H1 (cell line): ENCODE results near the gene HMG20A. TPM values are rescaled to one million over a fixed set of nuclear protein-coding genes. Genes with fewer than 3 reads are reported as not detected.

Source experiments
- CTCF ChIA-PET: fragments of 300-600 bp; sonication (Branson Sonifier 250); formaldehyde crosslinking; loops from one replicate; lab custom pipeline; 2021; ENCODE audit not compliant: partially characterized antibody; lab: Charles Lee
- POLR2A ChIA-PET: fragments of 300-600 bp; sonication (Branson Sonifier 250); formaldehyde crosslinking; loops from one replicate; lab custom pipeline; 2021; ENCODE audit warnings: inconsistent platforms; ENCODE audit not compliant: partially characterized antibody; lab: Charles Lee
- DNase-seq, 2 experiments: peaks; one replicate each; pipeline versions ENCODE4 v3.0.0 to v3.0.0-alpha.2; 2010 to 2022; ENCODE audit warnings: low spot score in 2 of 2, low read depth in 1 of 2, mixed read lengths in 1 of 2
- FAIRE-seq: peaks from 2 replicates; lab custom pipeline; 2011; peaks lifted over from hg19 to GRCh38; lab: Jason Lieb, UNC
- H2AFZ ChIP-seq: 2 replicates; pipeline ENCODE4 v1.8.1; 2012; ENCODE audit warnings: low read length, inconsistent platforms
- H2AK5ac ChIP-seq: 2 replicates; pipeline ENCODE4 v1.6.1; 2013; ENCODE audit warnings: low read depth, low read length
- H2BK120ac ChIP-seq: replicated peaks from 2 replicates; pipeline ENCODE3; 2013; ENCODE audit warnings: low read depth, low read length, inconsistent platforms
- H2BK12ac ChIP-seq: 2 replicates; pipeline ENCODE4 v1.6.1; 2013; ENCODE audit warnings: low read depth, low read length
- H2BK15ac ChIP-seq: 2 replicates; pipeline ENCODE4 v1.6.1; 2013; ENCODE audit warnings: low read length
- H2BK20ac ChIP-seq: 2 replicates; pipeline ENCODE4 v1.6.1; 2013; ENCODE audit warnings: low read length
- H2BK5ac ChIP-seq: 2 replicates; pipeline ENCODE4 v1.6.1; 2013; ENCODE audit warnings: low read depth, low read length
- H3K14ac ChIP-seq: 2 replicates; pipeline ENCODE4 v1.6.1; 2013; ENCODE audit warnings: inconsistent platforms; ENCODE audit not compliant: insufficient read length
- H3K18ac ChIP-seq: 2 replicates; pipeline ENCODE4 v1.6.1; 2013; ENCODE audit warnings: low read length; ENCODE audit errors: extremely low read depth
- H3K23ac ChIP-seq: 2 replicates; pipeline ENCODE4 v1.6.1; 2013; ENCODE audit warnings: inconsistent platforms; ENCODE audit not compliant: insufficient read length
- H3K23me2 ChIP-seq: 2 replicates; pipeline ENCODE4 v1.6.1; 2013; ENCODE audit warnings: low read depth, low read length
- H3K27ac ChIP-seq: 2 replicates; pipeline ENCODE4 v1.6.1; 2011; ENCODE audit warnings: low read depth, low read length, inconsistent platforms
- H3K27me3 ChIP-seq, 4 experiments: replicated peaks in 1 of 4; 1 replicate in 1 of 4; 2 replicates in 3 of 4; pipeline versions ENCODE4 v1.6.1 to v1.8.1; 2011 to 2013; ENCODE audit warnings: low read length in 3 of 4, mild to moderate bottlenecking in 3 of 4, inconsistent platforms in 2 of 4, mixed read lengths in 2 of 4, moderate library complexity in 1 of 4; ENCODE audit not compliant: control insufficient read depth in 3 of 4, insufficient read depth in 3 of 4; ENCODE audit errors: extremely low read depth in 1 of 4
- H3K36me3 ChIP-seq, 4 experiments: 2 replicates each; pipeline versions ENCODE4 v1.6.1 to v1.8.1; 2011 to 2013; ENCODE audit warnings: mild to moderate bottlenecking in 4 of 4, low read length in 3 of 4, moderate library complexity in 2 of 4, control low read depth in 1 of 4, inconsistent platforms in 1 of 4; ENCODE audit not compliant: insufficient read depth in 4 of 4, control insufficient read depth in 2 of 4
- H3K4ac ChIP-seq: replicated peaks from 2 replicates; pipeline ENCODE3; 2013; ENCODE audit warnings: low read length, low read depth, mixed read lengths, inconsistent platforms; ENCODE audit not compliant: insufficient read length
- H3K4me1 ChIP-seq, 4 experiments: replicated peaks in 1 of 4; 1 replicate in 1 of 4; 2 replicates in 3 of 4; pipeline versions ENCODE4 v1.6.1 to v1.8.1; 2011 to 2013; ENCODE audit warnings: low read length in 3 of 4, inconsistent platforms in 2 of 4, mixed read lengths in 1 of 4; ENCODE audit not compliant: insufficient read depth in 4 of 4, control insufficient read depth in 3 of 4
- H3K4me2 ChIP-seq, 2 experiments: 2 replicates each; pipeline versions ENCODE4 v1.6.1 to v1.8.1; 2011 to 2013; ENCODE audit warnings: low read depth in 2 of 2, low read length in 2 of 2, control low read depth in 1 of 2, inconsistent platforms in 1 of 2, mild to moderate bottlenecking in 1 of 2; ENCODE audit not compliant: insufficient read depth in 1 of 2
- H3K4me3 ChIP-seq, 4 experiments: fragments of 200-600, 300-600 bp in 1 of 4; sonication (generic), shearing (Covaris generic), sonication (Bioruptor Twin) in 1 of 4; 2 replicates each; pipeline versions ENCODE4 v1.5.1 to v1.8.1; 2011 to 2016; ENCODE audit warnings: low read length in 4 of 4, low read depth in 3 of 4, control low read depth in 2 of 4, inconsistent platforms in 2 of 4, mild to moderate bottlenecking in 2 of 4, mixed read lengths in 1 of 4, moderate library complexity in 1 of 4; ENCODE audit not compliant: insufficient read depth in 2 of 4; ENCODE audit errors: extremely low read depth in 1 of 4
- H3K56ac ChIP-seq: replicated peaks from 2 replicates; pipeline ENCODE3; 2013; ENCODE audit warnings: low read depth, mild to moderate bottlenecking, mixed read lengths, low read length, inconsistent platforms; ENCODE audit not compliant: insufficient read length
- H3K79me1 ChIP-seq: 2 replicates; pipeline ENCODE4 v1.6.1; 2013; ENCODE audit warnings: low read depth, low read length, control low read depth
- H3K79me2 ChIP-seq, 2 experiments: 2 replicates each; pipeline versions ENCODE4 v1.6.1 to v1.8.1; 2012 to 2013; ENCODE audit warnings: low read length in 2 of 2, mild to moderate bottlenecking in 2 of 2, inconsistent platforms in 1 of 2; ENCODE audit not compliant: insufficient read depth in 2 of 2, control insufficient read depth in 1 of 2
- H3K9ac ChIP-seq, 4 experiments: replicated peaks in 1 of 4; 1 replicate in 1 of 4; 2 replicates in 3 of 4; pipeline versions ENCODE4 v1.6.1 to v1.8.1; 2011 to 2013; ENCODE audit warnings: low read depth in 3 of 4, low read length in 3 of 4, control low read depth in 2 of 4, mild to moderate bottlenecking in 2 of 4, moderate library complexity in 2 of 4, inconsistent platforms in 1 of 4; ENCODE audit errors: extremely low read depth in 1 of 4
- H3K9me3 ChIP-seq, 2 experiments: 2 replicates each; pipeline versions ENCODE4 v1.6.1 to v1.8.1; 2012 to 2013; ENCODE audit warnings: mild to moderate bottlenecking in 2 of 2, moderate library complexity in 2 of 2, control low read depth in 1 of 2, inconsistent platforms in 1 of 2, low read depth in 1 of 2, low read length in 1 of 2, mixed read lengths in 1 of 2; ENCODE audit not compliant: insufficient read depth in 2 of 2
- H4K20me1 ChIP-seq, 2 experiments: replicated peaks in 1 of 2; 2 replicates each; pipeline versions ENCODE3 to v1.8.1; 2011 to 2013; ENCODE audit warnings: inconsistent platforms in 2 of 2, low read length in 2 of 2, mild to moderate bottlenecking in 1 of 2; ENCODE audit not compliant: insufficient read depth in 2 of 2, control insufficient read depth in 1 of 2
- H4K5ac ChIP-seq: 2 replicates; pipeline ENCODE4 v1.6.1; 2013; ENCODE audit warnings: low read length, low read depth, mixed read lengths, inconsistent platforms; ENCODE audit not compliant: insufficient read length
- H4K8ac ChIP-seq: 2 replicates; pipeline ENCODE4 v1.8.0; 2013; ENCODE audit warnings: mild to moderate bottlenecking, moderate library complexity, low read length, inconsistent platforms; ENCODE audit not compliant: insufficient read depth; ENCODE audit errors: extremely low read depth
- H4K91ac ChIP-seq: replicated peaks from 2 replicates; pipeline ENCODE3; 2013; ENCODE audit warnings: low read length, mixed read lengths, inconsistent platforms; ENCODE audit not compliant: insufficient read length
- CTCF ChIP-seq, 3 experiments: IDR thresholded peaks; 1 replicate in 2 of 3; 2 replicates in 1 of 3; pipeline versions ENCODE4 v1.5.1 to v1.6.1; 2011; ENCODE audit warnings: low read length in 3 of 3, mild to moderate bottlenecking in 3 of 3, inconsistent platforms in 2 of 3, low read depth in 1 of 3, moderate library complexity in 1 of 3; ENCODE audit not compliant: insufficient read depth in 1 of 3; ENCODE audit errors: control extremely low read depth in 1 of 3
- EP300 ChIP-seq, 2 experiments: IDR thresholded peaks; 1 replicate in 1 of 2; 2 replicates in 1 of 2; pipeline ENCODE4 v1.6.1; 2011 to 2012; ENCODE audit warnings: low read depth in 2 of 2, low read length in 2 of 2, mild to moderate bottlenecking in 2 of 2, borderline replicate concordance in 1 of 2, inconsistent platforms in 1 of 2, moderate library complexity in 1 of 2
- FOSL1 ChIP-seq: IDR thresholded peaks from 2 replicates; pipeline ENCODE4 v1.6.1; 2011; ENCODE audit warnings: mild to moderate bottlenecking, low read depth, low read length, moderate library complexity; ENCODE audit not compliant: insufficient read depth
- JUN ChIP-seq: IDR thresholded peaks from 2 replicates; pipeline ENCODE4 v1.6.1; 2011; ENCODE audit warnings: low read depth, mild to moderate bottlenecking, improper control_type of control experiment, low read length
- NRF1 ChIP-seq: IDR thresholded peaks from 2 replicates; pipeline ENCODE4 v1.6.1; 2011; ENCODE audit warnings: mild to moderate bottlenecking, low read depth, low read length, improper control_type of control experiment
- RAD21 ChIP-seq, 2 experiments: IDR thresholded peaks in 1 of 2; conservative IDR thresholded peaks in 1 of 2; 2 replicates each; pipeline ENCODE4 v1.6.1; 2011; ENCODE audit warnings: low read depth in 2 of 2, low read length in 2 of 2, improper control_type of control experiment in 1 of 2, inconsistent platforms in 1 of 2, mild to moderate bottlenecking in 1 of 2, moderate library complexity in 1 of 2
- RBBP5 ChIP-seq: IDR thresholded peaks from 2 replicates; pipeline ENCODE4 v1.7.1; 2012; ENCODE audit warnings: low read depth, mild to moderate bottlenecking, inconsistent platforms, low read length, moderate library complexity, borderline replicate concordance
- SP4 ChIP-seq: IDR thresholded peaks from 2 replicates; pipeline ENCODE4 v1.6.1; 2012; ENCODE audit warnings: low read length, inconsistent platforms
- USF2 ChIP-seq: IDR thresholded peaks from 2 replicates; pipeline ENCODE4 v1.6.1; 2011; ENCODE audit warnings: low read length, improper control_type of control experiment
- WGBS, 2 experiments: shearing (Covaris generic) in 1 of 2; methylation state at CpG; one replicate each; pipeline versions ENCODE4 v1.1.6 to v1.1.7; 2013 to 2015; ENCODE audit warnings: low lambda C conversion rate in 2 of 2, mixed read lengths in 2 of 2, inconsistent platforms in 1 of 2, low coverage in 1 of 2, missing lambda C conversion rate in 1 of 2; ENCODE audit not compliant: insufficient replicate concordance in 2 of 2, insufficient coverage in 1 of 2, insufficient read length in 1 of 2; ENCODE audit errors: extremely low coverage in 1 of 2, missing lambda C conversion rate in 1 of 2; 5-methylcytosine and 5-hydroxymethylcytosine counted together
- polyA plus RNA-seq, 7 experiments: library from polyadenylated mRNA; depleted of rRNA in 3 of 7; stranded (reverse) in 5 of 7; unstranded in 2 of 7; fragments of >200 nt in 5 of 7; fragments of 200-250 nt in 2 of 7; gene quantifications; 1 replicate in 5 of 7; 2 replicates in 1 of 7; 4 replicates in 1 of 7; pipeline versions ENCODE4 v1.2.1 to v1.2.3, GENCODE V29; 2011 to 2013; ENCODE audit warnings: missing spikeins in 2 of 7, mixed read lengths in 2 of 7
- total RNA-seq: library from RNA; stranded (reverse); fragmentation: NEBNext Ultra II Directional; extraction: Animal tissue kit (Norgen Biotek cat#: 25700); gene quantifications from 2 replicates; pipeline ENCODE4 v1.2.1, GENCODE V29; 2021

Gene HMG20A
- total and polyA plus RNA-seq, 2 of the 8 experiments (the other 6 are each of a cell fraction or from before 2014, with no cell fraction given), result 52.1 to 59.7 TPM

- Histone ChIP-seq H4K20me1 (no peaks in the 10 kb centered on the region), H2BK120ac (no peak overlapping the region), H4K91ac (no peak overlapping the region), H3K27me3 (no peaks in the 10 kb centered on the region), H3K14ac (no peak overlapping the region), H3K36me3 (no peaks in the 10 kb centered on the region), H3K79me2 (no peaks in the 10 kb centered on the region), H4K8ac (no peak overlapping the region), H3K4me2 (no peak overlapping the region), H3K4ac (no peak overlapping the region), H2AK5ac (no peak overlapping the region), H2BK15ac (peak overlapping the region; percentile 97; the same call in 1 of the 2 replicates), H3K9ac (no peak overlapping the region; a peak in 1 of 7 replicates), H2AFZ (no peak overlapping the region), H3K4me3 (no peak overlapping the region), H2BK5ac (no peak overlapping the region; the same call in 1 of the 2 replicates), H3K56ac (no peak overlapping the region), H3K4me1 (peaks cover 18 to 42% (median 20%) of the 10 kb centered on the region in 4 experiments), H2BK20ac (0 out of 2 replicates have a peak overlapping the region, but pooled peaks have one; percentile 9), H3K18ac (no peak overlapping the region), H3K27ac (no peak overlapping the region), H3K23ac (no peak overlapping the region), H2BK12ac (no peak overlapping the region), H3K79me1 (no peaks in the 10 kb centered on the region), H4K5ac (no peak overlapping the region), H3K9me3 (no peaks in the 10 kb centered on the region), H3K23me2 (peaks cover 2% of the 10 kb centered on the region; the same call in 1 of the 2 replicates)
- POLR2A ChIA-PET, result interaction anchor here (0.8 kb wide), 1 partner anchor 9 kb away, joined by 4 read pairs; no protein-coding TSS in a partner anchor
- FAIRE-seq, result no peak
- no peak for DNase-seq
- CTCF ChIA-PET, result interaction anchor here (0.6 to 7.7 kb wide), 4 partner anchors 6 to 383 kb away, joined by 3 to 99 read pairs (median 50); no protein-coding TSS in a partner anchor
- 98% methylated on average over 2 of the region's 2 CpGs; no CpG with 5 or more reads in 1 of the 2 experiments for WGBS, 2 experiments
- TF ChIP-seq JUN, result no peak
- no peak for TF ChIP-seq SP4
- no peak for TF ChIP-seq FOSL1
- no peak for TF ChIP-seq RBBP5
- TF ChIP-seq EP300 (IDR thresholded peaks at IDR 0.05; ENCODE audit: borderline replicate concordance in 1 of 2, low read depth in 2 of 2, low read length in 2 of 2), result no peak
- no peak for TF ChIP-seq CTCF (IDR thresholded peaks at IDR 0.05; ENCODE audit: control extremely low read depth in 1 of 3, insufficient read depth in 1 of 3, low read depth in 1 of 3, low read length in 3 of 3)
- no peak for TF ChIP-seq NRF1
- no peak for TF ChIP-seq USF2
- no peak for TF ChIP-seq RAD21 (IDR thresholded peaks at IDR 0.05 in 1 of 2, conservative IDR thresholded peaks at IDR 0.05 in 1 of 2; ENCODE audit: low read depth in 2 of 2, low read length in 2 of 2)
These were observed 80.3 kb downstream of the HMG20A start for GRCh38 chr15:77500989-77501388.
